ENCODE measurements around the gene RMI2. TPM values are rescaled to one million over a fixed set of nuclear protein-coding genes. Genes with fewer than 3 reads are reported as not detected.
"Not testable (repeated sequence)": the region's sequence is repeated elsewhere in the genome, so short reads cannot be mapped to it uniquely, and the experiment has no call there.

RMI2 gene
- total RNA-seq, 1 experiment from 2014 or later, result 28.1 TPM

DNA sequence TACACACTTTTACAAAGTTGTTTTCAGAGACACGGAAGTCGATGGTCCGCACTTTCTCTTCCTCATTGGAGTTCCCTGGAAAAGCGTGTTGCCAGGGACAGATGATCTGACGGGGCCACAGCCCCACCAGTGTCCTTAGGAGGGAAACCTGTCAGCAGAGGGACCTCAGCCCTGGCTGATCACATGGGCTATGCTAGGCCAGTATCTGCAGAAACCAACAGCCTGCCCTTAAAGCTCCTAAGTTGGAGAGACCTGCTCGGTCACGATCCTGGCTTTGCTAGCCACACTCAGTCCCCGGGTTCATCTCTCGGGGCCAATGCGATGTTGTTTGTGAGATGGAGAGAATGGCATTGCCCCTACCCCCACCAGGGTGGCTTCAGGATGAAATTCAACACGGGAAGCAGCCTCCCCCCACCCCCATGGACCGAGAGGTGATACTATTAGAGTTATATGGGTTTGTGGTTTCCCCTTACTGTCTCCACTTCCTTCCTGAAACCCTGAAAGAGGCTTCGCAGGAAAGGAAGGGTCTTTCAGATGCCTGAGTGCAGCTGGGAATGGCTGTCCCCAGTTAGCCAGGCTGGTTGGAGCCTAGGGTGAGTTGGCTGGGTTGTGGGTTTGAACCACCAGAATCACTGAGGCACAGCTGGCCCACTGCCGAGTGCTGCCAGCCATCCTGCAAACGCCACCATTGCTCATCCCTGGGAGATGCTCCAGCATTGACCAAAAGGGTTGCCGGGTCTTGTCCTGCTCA lies 16.6 kb downstream of the RMI2 start:
- no peak for DNase-seq (ENCODE audit: low read depth, low spot score)
- in situ Hi-C loops (cut with HindIII; ENCODE audit: low pct_unique_long_range_greater_than_20kb, low sequenced_read_pairs), result no loop called here

DNA sequence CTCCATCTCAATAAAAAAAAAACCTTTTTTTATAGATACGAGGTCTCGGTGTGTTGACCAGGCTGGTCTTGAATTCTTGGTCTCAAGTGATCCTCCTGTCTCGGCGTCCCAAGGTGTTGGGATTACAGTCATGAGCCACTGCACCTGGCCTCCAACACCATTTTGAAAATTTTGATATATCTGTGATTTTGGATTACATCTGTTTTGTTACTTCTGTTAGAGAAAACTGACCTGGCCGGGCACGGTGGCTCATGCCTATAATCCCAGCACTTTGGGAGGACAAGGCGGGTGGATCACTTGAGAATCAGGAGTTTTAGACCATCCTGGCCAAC lies 18.6 kb downstream of the RMI2 start:
- DNase-seq (ENCODE audit: low read depth, low spot score), result no peak
- in situ Hi-C loops (cut with HindIII; ENCODE audit: low pct_unique_long_range_greater_than_20kb, low sequenced_read_pairs), result no loop called here

DNA sequence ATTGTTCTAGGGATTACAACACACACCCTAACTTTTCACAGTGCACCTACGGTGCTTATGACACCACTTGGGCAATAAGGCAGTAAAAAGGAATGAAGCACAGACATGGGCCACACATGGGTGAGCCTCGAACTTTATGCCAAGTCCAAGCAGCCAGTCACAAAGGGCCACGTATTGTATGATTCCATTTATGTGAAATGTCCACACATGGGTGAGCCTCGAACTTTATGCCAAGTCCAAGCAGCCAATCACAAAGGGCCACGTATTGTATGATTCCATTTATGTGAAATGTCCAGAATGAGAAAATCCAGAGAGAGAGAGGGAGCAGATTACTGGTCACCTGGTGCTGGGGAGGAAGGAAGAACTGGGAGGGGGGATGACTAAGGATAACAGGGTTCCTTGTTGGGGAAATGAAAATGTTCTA lies 22.2 kb downstream of the RMI2 start:
- DNase-seq (ENCODE audit: low read depth, low spot score), result no peak
- in situ Hi-C loops (cut with HindIII; ENCODE audit: low pct_unique_long_range_greater_than_20kb, low sequenced_read_pairs), result no loop called here

DNA sequence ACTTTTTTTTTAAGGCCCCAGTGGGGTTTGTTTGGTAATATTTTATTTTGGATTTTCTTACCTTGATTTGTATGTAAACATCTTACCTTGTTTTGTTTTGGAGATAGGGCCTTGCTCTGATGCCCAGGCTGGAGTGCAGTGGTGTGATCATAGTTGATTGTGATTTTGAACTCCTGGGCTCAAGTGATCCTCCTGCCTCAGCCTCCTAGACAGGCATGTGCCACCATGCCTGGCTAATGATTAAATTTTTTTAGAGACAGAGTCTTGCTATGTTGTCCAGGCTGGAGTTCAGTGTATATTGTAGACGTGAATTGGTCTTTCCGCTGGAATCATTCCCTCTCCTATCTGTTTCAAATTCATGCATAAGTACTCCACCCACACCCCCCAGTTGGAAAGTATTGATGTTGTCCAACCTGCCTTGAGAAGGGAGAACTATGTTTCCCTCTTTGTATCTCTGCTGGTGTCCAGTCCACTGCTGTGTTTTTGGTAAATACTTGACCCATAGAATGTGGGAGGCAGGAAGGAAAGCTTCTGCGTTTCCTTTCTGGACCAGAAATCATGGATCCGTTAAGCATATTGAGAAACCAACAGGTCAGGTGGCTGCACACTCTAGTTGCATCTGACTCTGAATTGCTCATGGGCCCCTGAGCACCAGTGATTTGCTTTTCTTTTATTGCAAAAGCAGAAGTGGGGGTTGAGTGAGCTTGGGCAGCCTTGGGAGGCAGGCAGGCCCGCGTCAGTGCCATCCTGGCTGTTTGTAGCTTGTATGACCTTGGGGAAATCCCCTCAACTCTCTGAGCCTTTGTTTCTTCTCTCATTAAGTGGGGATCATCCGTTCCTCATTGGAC lies 25.0 kb downstream of the RMI2 start:
- DNase-seq (ENCODE audit: low read depth, low spot score), result no peak
- in situ Hi-C loops (cut with HindIII; ENCODE audit: low pct_unique_long_range_greater_than_20kb, low sequenced_read_pairs), result no loop called here

DNA sequence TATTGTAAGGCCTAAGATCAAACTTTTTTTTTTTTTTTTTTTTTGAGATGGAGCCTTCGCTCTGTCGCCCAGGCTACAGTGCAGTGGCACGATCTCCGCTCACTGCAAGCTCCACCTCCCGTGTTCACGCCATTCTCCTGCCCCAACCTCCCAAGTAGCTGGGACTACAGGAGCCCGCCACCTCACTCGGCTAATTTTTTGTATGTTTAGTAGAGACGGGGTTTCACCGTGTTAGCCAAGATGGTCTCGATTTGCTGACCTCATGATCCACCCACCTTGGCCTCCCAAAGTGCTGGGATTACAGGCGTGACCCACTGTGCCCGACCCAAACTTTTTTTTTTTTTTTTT lies 25.6 kb downstream of the RMI2 start:
- in situ Hi-C loops (cut with HindIII; ENCODE audit: low pct_unique_long_range_greater_than_20kb, low sequenced_read_pairs); DNase-seq (ENCODE audit: low read depth, low spot score): not testable (repeated sequence)

DNA sequence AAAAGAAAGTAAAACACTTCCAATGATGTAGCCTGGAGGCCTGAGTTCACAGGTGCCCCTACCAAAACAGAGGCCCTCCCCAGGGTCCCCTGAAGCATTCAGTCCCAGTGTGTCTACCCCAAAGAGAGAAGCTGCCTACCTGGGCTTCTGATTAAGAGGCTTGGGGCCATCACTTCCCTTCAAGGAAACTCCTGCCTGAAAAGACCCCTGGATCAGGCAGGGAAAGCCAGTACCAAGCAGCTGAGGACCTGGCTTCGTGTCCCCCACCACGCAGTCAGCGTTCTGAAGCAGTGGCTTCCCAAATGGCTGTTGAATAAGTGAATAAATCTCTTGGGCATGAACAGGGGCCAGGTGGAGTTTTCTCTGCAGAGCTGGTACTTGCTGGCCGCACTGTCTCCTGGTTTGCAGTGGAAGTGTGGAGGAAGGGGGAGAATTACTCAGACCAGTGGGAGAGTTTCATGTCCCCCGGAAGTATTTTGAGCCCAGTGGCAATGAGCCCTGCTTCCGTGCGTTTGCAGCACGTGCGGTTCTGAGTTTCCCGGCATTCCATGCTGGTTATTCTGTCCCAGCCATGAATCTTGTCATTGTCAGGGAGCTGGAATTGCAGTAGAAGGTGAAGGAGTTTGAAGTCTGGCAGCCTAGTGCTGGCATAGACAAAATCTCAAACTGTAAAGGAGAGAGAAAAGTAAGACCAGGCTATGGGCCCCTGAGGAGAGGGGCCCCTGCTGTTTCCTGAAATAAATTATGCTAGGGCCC lies 27.0 kb downstream of the RMI2 start:
- DNase-seq (ENCODE audit: low read depth, low spot score), result no peak
- in situ Hi-C loops (cut with HindIII; ENCODE audit: low pct_unique_long_range_greater_than_20kb, low sequenced_read_pairs), result no loop called here

DNA sequence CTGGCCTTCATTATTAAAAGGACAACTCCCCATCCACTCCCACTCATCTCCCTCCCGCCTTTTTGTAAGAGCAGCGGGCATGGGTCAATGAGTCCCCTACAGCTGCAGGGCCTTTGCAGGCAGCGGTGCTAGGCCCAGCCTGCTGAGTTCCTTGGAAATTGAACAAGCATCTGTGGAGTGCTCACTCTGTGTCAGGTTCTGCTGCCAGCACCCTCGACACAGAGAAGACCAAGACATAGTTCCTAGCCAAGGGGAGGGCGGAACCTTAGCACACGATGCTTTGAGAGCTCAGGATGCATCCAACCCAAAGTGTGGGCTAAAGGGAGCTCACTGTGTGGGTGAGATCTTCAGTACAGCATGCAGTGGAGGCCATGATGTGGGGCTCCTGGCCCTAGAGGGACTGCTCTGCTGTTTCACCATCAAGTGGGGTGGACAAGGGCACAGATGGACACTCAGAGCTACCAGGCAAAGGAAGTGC lies 27.6 kb downstream of the RMI2 start:
- in situ Hi-C loops (cut with HindIII; ENCODE audit: low pct_unique_long_range_greater_than_20kb, low sequenced_read_pairs), result no loop called here
- DNase-seq (ENCODE audit: low read depth, low spot score), result no peak

DNA sequence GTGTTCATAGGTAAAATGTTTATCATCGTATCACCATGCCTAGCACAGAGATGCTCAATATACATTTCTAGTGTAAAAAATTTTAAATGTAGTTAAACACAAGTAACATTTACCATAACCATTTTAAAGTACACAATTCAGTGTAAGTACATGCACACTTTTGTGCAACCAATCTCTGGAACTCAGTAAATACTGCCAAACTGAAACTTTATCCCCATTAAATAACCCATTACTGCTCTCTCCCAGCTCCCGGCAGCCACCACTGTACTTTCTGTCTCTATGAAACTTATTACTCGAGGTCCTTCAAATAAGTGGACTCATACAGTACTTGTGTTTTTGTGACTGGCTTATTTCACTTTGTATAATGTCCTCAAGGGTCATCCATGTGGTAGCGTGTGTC lies 29.0 kb downstream of the RMI2 start:
- in situ Hi-C loops (cut with HindIII; ENCODE audit: low pct_unique_long_range_greater_than_20kb, low sequenced_read_pairs), result no loop called here

DNA sequence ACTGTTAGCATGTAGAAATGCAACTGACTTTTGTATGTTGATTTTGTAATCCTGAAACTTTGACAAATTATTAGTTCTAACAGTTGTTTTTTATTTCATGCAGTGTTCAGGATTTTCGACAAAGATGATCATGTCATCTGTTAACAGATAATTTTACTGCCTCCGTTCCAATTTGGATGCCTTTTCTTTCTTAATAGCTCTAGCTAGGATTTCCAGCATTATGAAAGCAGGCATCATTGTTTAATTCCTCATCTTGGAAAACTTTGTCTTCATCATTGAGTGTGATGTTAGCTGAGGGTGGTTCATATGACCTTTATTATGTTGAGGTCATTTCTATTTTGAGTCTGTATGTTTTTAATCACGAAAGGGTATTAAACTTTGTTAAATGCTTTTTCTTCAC lies 31.9 kb downstream of the RMI2 start:
- no peak for DNase-seq (ENCODE audit: low read depth, low spot score)
- in situ Hi-C loops (cut with HindIII; ENCODE audit: low pct_unique_long_range_greater_than_20kb, low sequenced_read_pairs), result no loop called here

More for the DNA sequence above, 29.0 kb downstream of the RMI2 start:
- no peak for DNase-seq (ENCODE audit: low read depth, low spot score)

DNA sequence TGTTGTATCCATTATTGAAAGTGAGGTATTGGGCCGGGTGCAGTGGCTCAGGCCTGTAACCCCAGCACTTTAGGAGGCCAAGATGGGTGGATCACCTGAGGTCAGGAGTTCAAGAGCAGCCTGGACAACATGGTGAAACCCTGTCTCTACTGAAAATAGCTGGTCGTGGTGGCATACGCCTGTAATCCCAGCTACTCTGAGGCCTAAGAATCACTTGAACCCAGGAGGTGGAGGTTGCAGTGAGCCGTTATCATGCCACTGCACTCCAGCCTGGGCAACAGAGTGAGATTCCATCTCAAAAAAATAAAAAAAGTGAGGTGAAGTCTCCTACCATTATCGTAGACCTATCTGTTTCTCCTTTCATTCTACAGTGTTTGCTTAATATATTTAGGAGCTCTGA lies 33.7 kb downstream of the RMI2 start:
- DNase-seq (ENCODE audit: low read depth, low spot score); in situ Hi-C loops (cut with HindIII; ENCODE audit: low pct_unique_long_range_greater_than_20kb, low sequenced_read_pairs): not testable (repeated sequence)

DNA sequence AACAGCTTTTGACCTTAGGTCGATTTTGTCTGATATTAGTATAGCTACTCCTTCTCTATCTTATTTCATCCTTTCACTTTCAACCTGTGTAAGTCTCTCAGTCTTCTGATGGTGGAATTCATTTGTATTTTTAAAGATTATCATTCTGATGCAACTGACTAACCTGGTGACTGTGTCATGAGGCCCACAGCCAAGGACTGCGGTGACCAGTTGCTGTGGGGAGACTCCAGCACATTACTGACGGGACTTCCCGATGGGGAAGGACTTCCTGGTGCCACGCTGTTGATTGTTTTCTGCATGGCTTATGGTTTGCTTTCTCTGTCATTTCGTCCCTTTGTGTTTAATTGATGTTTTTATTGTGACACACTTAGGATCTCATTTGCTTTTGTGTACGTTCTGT lies 34.2 kb downstream of the RMI2 start:
- in situ Hi-C loops (cut with HindIII; ENCODE audit: low pct_unique_long_range_greater_than_20kb, low sequenced_read_pairs), result no loop called here
- no peak for DNase-seq (ENCODE audit: low read depth, low spot score)

DNA sequence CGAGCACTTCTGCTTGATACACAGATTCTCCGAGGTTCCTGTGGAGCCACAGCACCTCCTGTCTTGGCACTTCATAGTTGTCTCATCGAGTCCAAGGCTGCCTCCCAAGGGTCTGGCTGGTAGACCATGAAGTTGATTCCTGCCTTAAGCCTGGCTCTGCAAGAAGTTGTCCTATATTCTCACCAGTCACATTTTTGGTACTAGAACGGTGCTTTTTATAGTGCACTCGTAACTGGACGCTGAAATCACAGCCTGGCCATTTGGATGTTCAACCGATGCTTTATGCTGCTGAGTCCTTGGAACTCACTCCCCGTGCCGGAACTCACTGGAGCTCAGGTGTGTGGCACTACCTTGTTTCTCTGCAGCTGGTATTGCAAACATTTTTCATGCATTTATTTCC lies 35.6 kb downstream of the RMI2 start:
- no peak for DNase-seq (ENCODE audit: low read depth, low spot score)
- in situ Hi-C loops (cut with HindIII; ENCODE audit: low pct_unique_long_range_greater_than_20kb, low sequenced_read_pairs), result no loop called here

DNA sequence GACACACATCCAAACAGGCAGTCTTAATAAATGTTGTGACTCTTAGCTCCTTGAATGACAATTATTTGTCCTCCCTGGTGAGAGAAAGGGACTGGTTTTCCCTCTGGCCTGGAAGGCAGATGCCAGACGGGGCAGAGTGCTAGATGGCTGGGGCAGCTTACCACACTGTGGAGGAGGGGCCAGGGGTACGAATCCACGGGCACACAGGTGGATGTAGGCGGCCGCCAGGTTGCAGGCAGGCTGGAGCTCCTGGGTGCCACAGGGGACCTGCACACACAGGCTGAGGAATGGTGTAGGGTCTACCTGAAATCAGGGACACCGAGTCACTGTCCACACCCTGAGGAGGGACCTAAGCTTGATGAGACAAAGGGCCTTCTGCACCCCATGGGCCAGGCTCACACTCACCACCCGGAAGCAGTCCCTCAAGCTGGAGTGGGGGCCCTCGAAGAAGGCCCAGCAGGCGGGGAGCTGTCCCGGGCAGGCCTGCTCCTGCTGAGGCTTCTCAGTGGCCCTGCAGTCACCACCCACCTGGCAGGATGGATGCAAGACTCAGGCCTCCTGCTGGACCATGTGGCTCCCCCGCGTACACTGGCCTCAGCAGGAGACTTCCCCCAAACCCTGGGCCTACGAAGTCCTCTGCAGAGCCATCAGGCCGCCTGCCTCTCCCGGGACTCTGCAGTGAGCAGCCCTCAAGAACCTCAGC lies 38.4 kb downstream of the RMI2 start:
- no peak for DNase-seq (ENCODE audit: low read depth, low spot score)
- in situ Hi-C loops (cut with HindIII; ENCODE audit: low pct_unique_long_range_greater_than_20kb, low sequenced_read_pairs), result no loop called here

DNA sequence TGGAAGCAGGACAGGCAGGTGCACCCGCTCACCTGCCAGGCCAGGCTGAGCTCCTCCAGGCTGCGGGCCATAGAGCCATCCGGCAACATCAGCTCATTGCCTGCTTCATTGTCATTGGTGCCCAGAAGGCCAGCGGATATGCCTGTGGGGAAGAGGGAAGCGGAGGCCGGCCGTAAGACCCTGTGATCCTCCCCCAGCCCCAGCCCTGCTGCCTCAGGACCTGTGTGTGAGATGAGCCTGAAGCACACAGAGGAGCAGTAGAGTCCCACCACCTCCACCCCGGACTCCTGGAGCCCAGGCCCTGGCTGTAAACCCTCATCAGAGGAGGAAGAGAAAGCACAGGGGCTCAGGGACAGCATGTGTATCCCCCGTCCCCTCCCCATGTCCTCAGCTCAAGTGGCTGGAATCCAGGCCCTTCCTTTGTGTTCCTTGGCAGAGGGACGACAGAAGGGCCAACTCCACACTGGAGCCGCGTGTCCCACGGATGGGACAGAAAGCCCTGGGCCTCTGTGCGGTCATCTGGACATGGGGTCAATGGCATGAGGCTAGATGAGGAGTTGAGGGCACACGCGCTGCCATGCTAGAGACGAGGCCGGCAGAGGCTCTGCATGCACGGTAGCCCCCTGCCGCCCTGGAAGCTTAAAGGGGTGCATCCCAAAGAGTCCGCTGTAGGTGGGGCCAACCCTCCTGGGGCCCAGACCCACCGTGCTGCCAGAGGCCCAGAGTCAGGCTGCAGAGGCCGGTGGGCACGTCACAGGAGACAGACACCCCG lies 39.1 kb downstream of the RMI2 start:
- no peak for DNase-seq (ENCODE audit: low read depth, low spot score)
- in situ Hi-C loops (cut with HindIII; ENCODE audit: low pct_unique_long_range_greater_than_20kb, low sequenced_read_pairs), result no loop called here

DNA sequence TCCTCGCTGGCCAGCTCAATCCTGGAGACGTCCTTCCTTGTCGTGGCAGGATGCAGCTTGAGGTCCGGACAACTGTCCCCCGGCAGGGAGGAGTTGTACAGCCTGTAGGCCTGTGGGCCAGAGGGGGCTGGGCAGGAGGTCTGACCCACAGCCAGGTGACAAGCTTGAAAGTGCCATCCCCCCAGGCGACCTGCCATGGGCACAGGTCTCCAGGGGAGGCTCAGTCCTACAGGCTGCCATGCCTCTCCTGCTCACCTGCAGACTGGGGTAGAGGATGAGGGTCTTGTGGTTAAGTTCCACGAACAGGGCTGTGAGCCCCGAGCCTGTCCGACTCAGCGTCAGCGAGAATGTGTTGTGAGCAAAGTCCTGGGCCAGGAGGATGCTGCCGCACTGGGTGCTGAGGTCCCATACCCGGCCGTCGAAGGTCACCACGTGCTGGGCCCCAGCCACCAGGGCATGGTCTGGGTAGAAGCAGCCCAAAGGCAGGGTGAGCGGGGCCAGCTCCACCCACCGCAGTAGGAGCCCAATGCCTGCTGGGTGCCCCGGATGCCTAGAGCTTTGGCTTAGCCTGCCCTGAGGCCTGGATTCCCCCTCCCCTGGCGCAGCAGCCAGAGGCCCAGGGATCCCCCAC lies 39.8 kb downstream of the RMI2 start:
- no peak for DNase-seq (ENCODE audit: low read depth, low spot score)
- in situ Hi-C loops (cut with HindIII; ENCODE audit: low pct_unique_long_range_greater_than_20kb, low sequenced_read_pairs), result no loop called here

DNA sequence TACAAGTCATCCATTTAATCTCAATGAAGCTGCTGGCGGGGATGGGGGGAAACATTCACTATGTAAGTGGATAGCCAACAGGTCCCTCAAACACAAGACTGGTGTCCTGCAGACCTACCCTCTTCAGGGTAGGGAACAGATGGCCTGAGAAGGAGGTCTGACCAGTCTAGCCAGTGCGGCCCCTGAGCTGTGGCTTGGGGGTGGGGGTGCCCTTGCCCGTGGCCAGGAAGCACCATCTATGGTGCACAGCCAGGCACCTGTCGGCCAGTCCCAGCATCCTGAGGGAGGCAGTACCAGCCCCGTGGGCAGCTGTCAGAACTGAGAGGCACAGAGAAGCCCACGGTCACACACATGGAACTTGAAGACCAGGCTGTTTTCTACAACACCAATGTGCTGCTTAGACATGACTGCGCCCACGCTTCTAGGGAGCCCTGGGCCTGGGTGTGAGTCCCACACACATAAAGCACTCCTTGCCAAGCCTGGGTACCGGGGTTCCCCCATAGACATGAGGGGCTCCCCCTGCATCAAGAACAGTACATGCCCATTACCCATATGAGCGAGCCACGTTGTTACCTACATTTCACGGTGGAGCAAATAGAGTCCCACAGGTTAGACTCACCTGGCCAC lies 40.9 kb downstream of the RMI2 start:
- DNase-seq (ENCODE audit: low read depth, low spot score), result no peak
- in situ Hi-C loops (cut with HindIII; ENCODE audit: low pct_unique_long_range_greater_than_20kb, low sequenced_read_pairs), result no loop called here

Data from SK-MEL-5 (cell line).